GM19463 (cell line): ENCODE data around the gene COG3.

Experiments used
- ATAC-seq: cut with Tn5 transposase; IDR thresholded peaks from one replicate; pipeline ENCODE4 v1.9.1; 2021; ENCODE audit warnings: mild to moderate bottlenecking, moderate library complexity; ENCODE audit not compliant: unreplicated experiment

The COG3 gene

GRCh38 chr13:45544520-45544919 lies 79.8 kb downstream of the COG3 start:
- ATAC-seq: no peak

- no peak for ATAC-seq
Observed at GRCh38 chr13:45545686-45546409, 81.1 kb downstream of the COG3 start.

GRCh38 chr13:45546410-45546765 lies 81.6 kb downstream of the COG3 start:
- no peak for ATAC-seq

- ATAC-seq: no peak
Observed at GRCh38 chr13:45548281-45548680, 83.5 kb downstream of the COG3 start.

GRCh38 chr13:45554604-45555109 lies 89.9 kb downstream of the COG3 start:
- no peak for ATAC-seq

GRCh38 chr13:45564133-45564776 lies 99.5 kb downstream of the COG3 start:
- ATAC-seq: no peak

- no peak for ATAC-seq
Observed at GRCh38 chr13:45565331-45565730, 100.6 kb downstream of the COG3 start.

GRCh38 chr13:45575146-45575829 lies 110.5 kb downstream of the COG3 start:
- ATAC-seq: no peak

GRCh38 chr13:45575830-45576180 lies 111.1 kb downstream of the COG3 start:
- ATAC-seq: no peak

- ATAC-seq: no peak
Observed at GRCh38 chr13:45576466-45576865, 111.7 kb downstream of the COG3 start.

- ATAC-seq: no peak
Observed at GRCh38 chr13:45582408-45583076, 117.8 kb downstream of the COG3 start.

- no peak for ATAC-seq
Observed at GRCh38 chr13:45584816-45585215, 120.1 kb downstream of the COG3 start.
